GM23338 (cell line): ENCODE measurements around the gene YES1. TPM values are rescaled to one million over a fixed set of nuclear protein-coding genes. Genes with fewer than 3 reads are reported as not detected.

Experiments used
- ATAC-seq: fragments of 200-7000 bp; cut with Tn5 transposase; 3 replicates; pipeline ENCODE4 v1.9.1; 2020
- DNase-seq: peaks from one replicate; pipeline ENCODE4 v3.0.0-alpha.2; 2015; ENCODE audit warnings: low spot score
- H2AFZ ChIP-seq: fragments of 200-600 bp; sonication (generic); 2 replicates; pipeline ENCODE4 v1.8.0; 2016; ENCODE audit warnings: antibody characterized with exemption, mild to moderate bottlenecking, moderate library complexity
- H3F3A ChIP-seq: fragments of 200-600 bp; sonication (generic); replicated peaks from 2 replicates; pipeline ENCODE4 v1.8.0; 2017; ENCODE audit warnings: antibody characterized with exemption, mixed run types, low read depth
- H3K27ac ChIP-seq: fragments of 200-600 bp; sonication (generic); 2 replicates; pipeline ENCODE4 v1.6.1; 2016; ENCODE audit warnings: low read depth
- H3K27me3 ChIP-seq: fragments of 200-600 bp; sonication (generic); 2 replicates; pipeline ENCODE4 v1.8.0; 2016; ENCODE audit warnings: mild to moderate bottlenecking, mixed run types, moderate library complexity; ENCODE audit not compliant: insufficient read depth
- H3K36me3 ChIP-seq: fragments of 200-600 bp; sonication (generic); 2 replicates; pipeline ENCODE4 v1.8.0; 2016; ENCODE audit warnings: mild to moderate bottlenecking; ENCODE audit not compliant: insufficient read depth
- H3K4me1 ChIP-seq: fragments of 200-600 bp; sonication (generic); 2 replicates; pipeline ENCODE4 v1.8.0; 2016; ENCODE audit warnings: mild to moderate bottlenecking, moderate library complexity; ENCODE audit not compliant: insufficient read depth
- H3K4me2 ChIP-seq: fragments of 200-600 bp; sonication (generic); 2 replicates; pipeline ENCODE4 v1.7.1; 2017; ENCODE audit warnings: mixed run types
- H3K4me3 ChIP-seq: fragments of 200-600 bp; sonication (generic); 2 replicates; pipeline ENCODE4 v1.6.1; 2016; ENCODE audit warnings: mixed run types
- H3K79me2 ChIP-seq: fragments of 200-600 bp; sonication (generic); replicated peaks from 2 replicates; pipeline ENCODE4 v1.8.0; 2017; ENCODE audit warnings: mild to moderate bottlenecking; ENCODE audit not compliant: insufficient read depth
- H3K9me2 ChIP-seq: fragments of 200-600 bp; sonication (generic); 2 replicates; pipeline ENCODE4 v1.8.0; 2017; ENCODE audit not compliant: insufficient read depth
- H4K20me1 ChIP-seq: fragments of 200-600 bp; sonication (generic); replicated peaks from 2 replicates; pipeline ENCODE4 v1.8.0; 2017; ENCODE audit warnings: mild to moderate bottlenecking; ENCODE audit not compliant: insufficient read depth
- H3K27ac Mint-ChIP-seq: 2 replicates; pipeline ENCODE4 v1.8.0; 2020; ENCODE audit warnings: inconsistent platforms, mild to moderate bottlenecking, moderate library complexity, mixed read lengths
- H3K27me3 Mint-ChIP-seq: 3 replicates; pipeline ENCODE4 v1.8.0; 2022; ENCODE audit warnings: low read depth, mild to moderate bottlenecking, moderate library complexity, mixed read lengths, inconsistent platforms; ENCODE audit not compliant: insufficient read depth, poor library complexity
- H3K36me3 Mint-ChIP-seq: 3 replicates; pipeline ENCODE4 v1.8.0; 2021; ENCODE audit warnings: low read depth, mild to moderate bottlenecking, inconsistent platforms, moderate library complexity, mixed read lengths
- H3K4me1 Mint-ChIP-seq: 3 replicates; pipeline ENCODE4 v1.8.0; 2020; ENCODE audit warnings: mild to moderate bottlenecking, inconsistent platforms, mixed read lengths
- H3K4me3 Mint-ChIP-seq: 3 replicates; pipeline ENCODE4 v1.8.0; 2021; ENCODE audit warnings: moderate library complexity, mild to moderate bottlenecking, inconsistent platforms, mixed read lengths
- H3K9me3 Mint-ChIP-seq: 3 replicates; pipeline ENCODE4 v1.8.0; 2020; ENCODE audit warnings: moderate library complexity, mild to moderate bottlenecking, inconsistent platforms, mixed read lengths
- CREB1 ChIP-seq: fragments of 250-450 bp; sonication (Bioruptor Pico); IDR thresholded peaks from 2 replicates; pipeline ENCODE4 v1.5.0; 2020; ENCODE audit warnings: low read depth, mild to moderate bottlenecking, moderate library complexity
- CTCF ChIP-seq, 2 experiments: fragments of 200-600 bp in 1 of 2; sonication (generic) in 1 of 2; conservative IDR thresholded peaks; 2 replicates each; pipeline versions ENCODE4 v1.5.1 to v1.6.1; 2016 to 2017; ENCODE audit warnings: antibody characterized with exemption in 2 of 2, low read depth in 2 of 2, mild to moderate bottlenecking in 2 of 2, moderate library complexity in 1 of 2
- JUNB ChIP-seq: IDR thresholded peaks from one replicate; pipeline ENCODE4 v1.6.1; 2016; ENCODE audit warnings: antibody characterized with exemption; ENCODE audit not compliant: unreplicated experiment
- NANOG ChIP-seq: IDR thresholded peaks from 2 replicates; pipeline ENCODE4 v1.6.1; 2016; ENCODE audit warnings: antibody characterized with exemption, borderline replicate concordance
- POLR2AphosphoS5 ChIP-seq: IDR thresholded peaks from 2 replicates; pipeline ENCODE4 v1.6.1; 2016; ENCODE audit warnings: antibody characterized with exemption, low read depth
- STAT1 ChIP-seq: IDR thresholded peaks from one replicate; pipeline ENCODE4 v1.6.1; 2016; ENCODE audit warnings: antibody characterized with exemption; ENCODE audit not compliant: unreplicated experiment
- ZNF114 ChIP-seq: fragments of 250-450 bp; sonication (Bioruptor Pico); IDR thresholded peaks from 2 replicates; pipeline ENCODE4 v1.5.0; 2020; ENCODE audit warnings: mild to moderate bottlenecking, moderate library complexity
- ZNF331 ChIP-seq: fragments of 250-450 bp; sonication (Bioruptor Pico); IDR thresholded peaks from 2 replicates; pipeline ENCODE4 v1.5.0; 2020; ENCODE audit warnings: low read depth, mild to moderate bottlenecking, moderate library complexity
- polyA plus RNA-seq: library from polyadenylated mRNA; unstranded; fragments of >200 nt; fragmentation: Nextera tagmentation; extraction: Ambion mirVana; gene quantifications from 2 replicates; pipeline ENCODE4 v1.2.1, GENCODE V29; 2016
- total RNA-seq: library from RNA; depleted of rRNA; stranded (reverse); fragments of >200 nt; shearing (Covaris generic); gene quantifications from 2 replicates; pipeline ENCODE4 v1.2.3, GENCODE V29; 2014
- TF ChIP-seq, protein P1 (sequence below): fragments of 250-450 bp; sonication (Bioruptor Pico); IDR thresholded peaks from 2 replicates; pipeline ENCODE4 v1.5.0; 2020; ENCODE audit warnings: mild to moderate bottlenecking, moderate library complexity

The YES1 gene
- total and polyA plus RNA-seq, 2 experiments from 2014 or later: 25.4 to 327 TPM

DNA sequence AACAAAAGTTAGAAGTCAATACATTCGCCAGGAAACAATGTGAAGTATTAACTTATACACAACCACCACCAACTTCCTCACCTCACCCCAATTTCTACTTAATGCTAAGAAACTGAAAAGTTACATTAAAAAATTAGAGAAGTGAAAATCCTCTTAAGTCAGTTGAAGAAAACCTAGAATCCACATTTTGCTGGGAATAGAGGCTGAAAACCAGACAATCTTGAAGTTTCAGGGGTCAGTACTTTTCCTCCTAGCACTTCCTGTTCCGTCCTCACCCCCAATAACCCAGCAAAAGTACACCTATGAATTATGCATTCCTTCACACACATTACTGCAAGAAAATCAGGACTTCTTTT is 6.3 kb downstream of the YES1 start (continued):
- TF ChIP-seq, protein P1, sequence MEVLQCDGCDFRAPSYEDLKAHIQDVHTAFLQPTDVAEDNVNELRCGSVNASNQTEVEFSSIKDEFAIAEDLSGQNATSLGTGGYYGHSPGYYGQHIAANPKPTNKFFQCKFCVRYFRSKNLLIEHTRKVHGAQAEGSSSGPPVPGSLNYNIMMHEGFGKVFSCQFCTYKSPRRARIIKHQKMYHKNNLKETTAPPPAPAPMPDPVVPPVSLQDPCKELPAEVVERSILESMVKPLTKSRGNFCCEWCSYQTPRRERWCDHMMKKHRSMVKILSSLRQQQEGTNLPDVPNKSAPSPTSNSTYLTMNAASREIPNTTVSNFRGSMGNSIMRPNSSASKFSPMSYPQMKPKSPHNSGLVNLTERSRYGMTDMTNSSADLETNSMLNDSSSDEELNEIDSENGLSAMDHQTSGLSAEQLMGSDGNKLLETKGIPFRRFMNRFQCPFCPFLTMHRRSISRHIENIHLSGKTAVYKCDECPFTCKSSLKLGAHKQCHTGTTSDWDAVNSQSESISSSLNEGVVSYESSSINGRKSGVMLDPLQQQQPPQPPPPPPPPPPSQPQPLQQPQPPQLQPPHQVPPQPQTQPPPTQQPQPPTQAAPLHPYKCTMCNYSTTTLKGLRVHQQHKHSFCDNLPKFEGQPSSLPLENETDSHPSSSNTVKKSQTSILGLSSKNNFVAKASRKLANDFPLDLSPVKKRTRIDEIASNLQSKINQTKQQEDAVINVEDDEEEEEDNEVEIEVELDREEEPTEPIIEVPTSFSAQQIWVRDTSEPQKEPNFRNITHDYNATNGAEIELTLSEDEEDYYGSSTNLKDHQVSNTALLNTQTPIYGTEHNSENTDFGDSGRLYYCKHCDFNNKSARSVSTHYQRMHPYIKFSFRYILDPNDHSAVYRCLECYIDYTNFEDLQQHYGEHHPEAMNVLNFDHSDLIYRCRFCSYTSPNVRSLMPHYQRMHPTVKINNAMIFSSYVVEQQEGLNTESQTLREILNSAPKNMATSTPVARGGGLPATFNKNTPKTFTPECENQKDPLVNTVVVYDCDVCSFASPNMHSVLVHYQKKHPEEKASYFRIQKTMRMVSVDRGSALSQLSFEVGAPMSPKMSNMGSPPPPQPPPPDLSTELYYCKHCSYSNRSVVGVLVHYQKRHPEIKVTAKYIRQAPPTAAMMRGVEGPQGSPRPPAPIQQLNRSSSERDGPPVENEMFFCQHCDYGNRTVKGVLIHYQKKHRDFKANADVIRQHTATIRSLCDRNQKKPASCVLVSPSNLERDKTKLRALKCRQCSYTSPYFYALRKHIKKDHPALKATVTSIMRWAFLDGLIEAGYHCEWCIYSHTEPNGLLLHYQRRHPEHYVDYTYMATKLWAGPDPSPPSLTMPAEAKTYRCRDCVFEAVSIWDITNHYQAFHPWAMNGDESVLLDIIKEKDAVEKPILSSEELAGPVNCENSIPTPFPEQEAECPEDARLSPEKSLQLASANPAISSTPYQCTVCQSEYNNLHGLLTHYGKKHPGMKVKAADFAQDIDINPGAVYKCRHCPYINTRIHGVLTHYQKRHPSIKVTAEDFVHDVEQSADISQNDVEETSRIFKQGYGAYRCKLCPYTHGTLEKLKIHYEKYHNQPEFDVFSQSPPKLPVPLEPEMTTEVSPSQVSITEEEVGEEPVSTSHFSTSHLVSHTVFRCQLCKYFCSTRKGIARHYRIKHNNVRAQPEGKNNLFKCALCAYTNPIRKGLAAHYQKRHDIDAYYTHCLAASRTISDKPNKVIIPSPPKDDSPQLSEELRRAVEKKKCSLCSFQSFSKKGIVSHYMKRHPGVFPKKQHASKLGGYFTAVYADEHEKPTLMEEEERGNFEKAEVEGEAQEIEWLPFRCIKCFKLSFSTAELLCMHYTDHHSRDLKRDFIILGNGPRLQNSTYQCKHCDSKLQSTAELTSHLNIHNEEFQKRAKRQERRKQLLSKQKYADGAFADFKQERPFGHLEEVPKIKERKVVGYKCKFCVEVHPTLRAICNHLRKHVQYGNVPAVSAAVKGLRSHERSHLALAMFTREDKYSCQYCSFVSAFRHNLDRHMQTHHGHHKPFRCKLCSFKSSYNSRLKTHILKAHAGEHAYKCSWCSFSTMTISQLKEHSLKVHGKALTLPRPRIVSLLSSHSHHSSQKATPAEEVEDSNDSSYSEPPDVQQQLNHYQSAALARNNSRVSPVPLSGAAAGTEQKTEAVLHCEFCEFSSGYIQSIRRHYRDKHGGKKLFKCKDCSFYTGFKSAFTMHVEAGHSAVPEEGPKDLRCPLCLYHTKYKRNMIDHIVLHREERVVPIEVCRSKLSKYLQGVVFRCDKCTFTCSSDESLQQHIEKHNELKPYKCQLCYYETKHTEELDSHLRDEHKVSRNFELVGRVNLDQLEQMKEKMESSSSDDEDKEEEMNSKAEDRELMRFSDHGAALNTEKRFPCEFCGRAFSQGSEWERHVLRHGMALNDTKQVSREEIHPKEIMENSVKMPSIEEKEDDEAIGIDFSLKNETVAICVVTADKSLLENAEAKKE: no peak

- H3K4me1 ChIP-seq: peaks cover 16% of the 10 kb centered on the region
- Mint-ChIP-seq H3K27ac (no peak overlapping the region), H3K4me3 (no peak overlapping the region), H3K27me3 (peaks cover 4% of the 10 kb centered on the region), H3K4me1 (peaks cover 33% of the 10 kb centered on the region), H3K36me3 (no peaks in the 10 kb centered on the region), H3K9me3 (no peaks in the 10 kb centered on the region)
- ATAC-seq (no peak), DNase-seq (no peak)
- no peak overlapping the region for H3K4me3 ChIP-seq
- H3K27ac ChIP-seq: no peak overlapping the region
- H2AFZ ChIP-seq: no peak overlapping the region
- no peak for TF ChIP-seq ZNF114 (CRISPR knock-in tag)
- no peak for TF ChIP-seq ZNF331 (CRISPR knock-in tag)
- TF ChIP-seq STAT1: no peak
- no peak for TF ChIP-seq POLR2AphosphoS5
- TF ChIP-seq JUNB: no peak
- TF ChIP-seq CREB1 (CRISPR knock-in tag): no peak
- no peak for TF ChIP-seq CTCF (conservative IDR thresholded peaks at IDR 0.05; ENCODE audit: low read depth in 2 of 2)
- TF ChIP-seq NANOG: no peak
- peaks cover 99% of the 10 kb centered on the region for H3K79me2 ChIP-seq
- H3K9me2 ChIP-seq: no peaks in the 10 kb centered on the region
- H4K20me1 ChIP-seq: peaks cover 42% of the 10 kb centered on the region
- H3K27me3 ChIP-seq: no peaks in the 10 kb centered on the region
- H3K4me2 ChIP-seq: no peak overlapping the region
- no peaks in the 10 kb centered on the region for H3F3A ChIP-seq
- H3K36me3 ChIP-seq: no peaks in the 10 kb centered on the region
These were observed 6.9 kb downstream of the YES1 start for GRCh38 chr18:805008-805754.
